WTC11 (cell line): ENCODE results near the gene OR1N1. TPM values are rescaled to one million over a fixed set of nuclear protein-coding genes. Genes with fewer than 3 reads are reported as not detected.

Experiments used
- ATAC-seq: fragments of 200-7000 bp; cut with Tn5 transposase; 2 replicates; pipeline ENCODE4 v1.10.0; 2021; ENCODE audit warnings: mild to moderate bottlenecking, moderate library complexity
- CTCF ChIA-PET: fragments of 300-600 bp; sonication (Branson Sonifier 250); formaldehyde crosslinking; loops from one replicate; lab custom pipeline; 2021; ENCODE audit warnings: antibody characterized with exemption; lab: Charles Lee
- POLR2A ChIA-PET: fragments of 350-600 bp; sonication (Branson Sonifier 250); formaldehyde crosslinking; loops from one replicate; lab custom pipeline; 2021; ENCODE audit warnings: antibody characterized with exemption; lab: Charles Lee
- DNase-seq: peaks from one replicate; pipeline ENCODE4 v3.0.0; 2021; ENCODE audit warnings: low spot score
- H3K27ac Mint-ChIP-seq: 2 replicates; pipeline ENCODE4 v1.8.0; 2021; ENCODE audit warnings: mixed read lengths
- H3K27me3 Mint-ChIP-seq: 2 replicates; pipeline ENCODE4 v1.8.0; 2021; ENCODE audit warnings: low read depth, mild to moderate bottlenecking, moderate library complexity, mixed read lengths
- H3K36me3 Mint-ChIP-seq: 2 replicates; pipeline ENCODE4 v1.8.0; 2021; ENCODE audit warnings: mixed read lengths
- H3K4me1 Mint-ChIP-seq: 2 replicates; pipeline ENCODE4 v1.8.0; 2022; ENCODE audit warnings: mixed read lengths
- H3K4me3 Mint-ChIP-seq: 2 replicates; pipeline ENCODE4 v1.8.0; 2021; ENCODE audit warnings: mild to moderate bottlenecking, moderate library complexity, mixed read lengths
- H3K9me3 Mint-ChIP-seq: 2 replicates; pipeline ENCODE4 v1.8.0; 2021; ENCODE audit warnings: mixed read lengths
- CBFB ChIP-seq: sonication (generic); formaldehyde crosslinking; IDR thresholded peaks from 2 replicates; pipeline ENCODE4 v1.8.1; 2022; ENCODE audit warnings: mild to moderate bottlenecking, low read depth, missing genetic modification reagents
- ESRRA ChIP-seq: sonication (generic); formaldehyde crosslinking; IDR thresholded peaks from 2 replicates; pipeline ENCODE4 v1.8.1; 2022; ENCODE audit warnings: mild to moderate bottlenecking, missing genetic modification reagents, borderline replicate concordance
- FOXP1 ChIP-seq: sonication (generic); formaldehyde crosslinking; IDR thresholded peaks from 2 replicates; pipeline ENCODE4 v1.8.0; 2022; ENCODE audit warnings: missing genetic modification reagents, mild to moderate bottlenecking, moderate library complexity, borderline replicate concordance
- GABPB1 ChIP-seq: sonication (generic); formaldehyde crosslinking; IDR thresholded peaks from 2 replicates; pipeline ENCODE4 v1.8.1; 2023; ENCODE audit warnings: mild to moderate bottlenecking, missing genetic modification reagents
- HMGA2 ChIP-seq: fragments of 250-450 bp; sonication (Bioruptor Pico); IDR thresholded peaks from 2 replicates; pipeline ENCODE4 v1.4.0; 2021; ENCODE audit warnings: mild to moderate bottlenecking, moderate library complexity
- IRF2 ChIP-seq: sonication (generic); formaldehyde crosslinking; IDR thresholded peaks from 2 replicates; pipeline ENCODE4 v1.8.0; 2022; ENCODE audit warnings: low read depth, missing genetic modification reagents, borderline replicate concordance
- NR2C2 ChIP-seq: sonication (generic); formaldehyde crosslinking; IDR thresholded peaks from 2 replicates; pipeline ENCODE4 v1.8.0; 2022; ENCODE audit warnings: mild to moderate bottlenecking, missing genetic modification reagents
- OVOL2 ChIP-seq: fragments of 250-450 bp; sonication (Bioruptor Pico); IDR thresholded peaks from 2 replicates; pipeline ENCODE4 v1.9.0; 2021; ENCODE audit warnings: mild to moderate bottlenecking, borderline replicate concordance
- PRRX2 ChIP-seq: fragments of 250-450 bp; sonication (Bioruptor Pico); IDR thresholded peaks from 2 replicates; pipeline ENCODE4 v1.8.0; 2021; ENCODE audit warnings: mild to moderate bottlenecking
- ZNF671 ChIP-seq: fragments of 250-450 bp; sonication (Bioruptor Pico); IDR thresholded peaks from 2 replicates; pipeline ENCODE4 v1.8.0; 2021; ENCODE audit warnings: mild to moderate bottlenecking
- total RNA-seq: library from RNA; stranded (reverse); gene quantifications from 3 replicates; pipeline ENCODE4 v1.2.3, GENCODE V29; 2021
- TF ChIP-seq, protein P1 (sequence below): fragments of 250-450 bp; sonication (Bioruptor Pico); IDR thresholded peaks from 2 replicates; pipeline ENCODE4 v1.9.0; 2021; ENCODE audit warnings: moderate library complexity, mild to moderate bottlenecking, inconsistent platforms, borderline replicate concordance
- TF ChIP-seq, protein P2 (sequence below): sonication (generic); formaldehyde crosslinking; conservative IDR thresholded peaks from 2 replicates; pipeline ENCODE4 v1.8.1; 2022; ENCODE audit warnings: mild to moderate bottlenecking, missing genetic modification reagents
- TF ChIP-seq, protein P3 (sequence below): sonication (generic); formaldehyde crosslinking; IDR thresholded peaks from 2 replicates; pipeline ENCODE4 v1.8.1; 2023; ENCODE audit warnings: mild to moderate bottlenecking, missing genetic modification reagents, moderate library complexity
- TF ChIP-seq, protein P4 (sequence below): sonication (generic); formaldehyde crosslinking; IDR thresholded peaks from 2 replicates; pipeline ENCODE4 v1.8.0; 2023; ENCODE audit warnings: mild to moderate bottlenecking, missing genetic modification reagents
- TF ChIP-seq, protein P5 (sequence below): sonication (generic); formaldehyde crosslinking; IDR thresholded peaks from 2 replicates; pipeline ENCODE4 v1.8.0; 2022; ENCODE audit warnings: missing genetic modification reagents
- TF ChIP-seq, protein P6 (sequence below): sonication (generic); formaldehyde crosslinking; IDR thresholded peaks from 2 replicates; pipeline ENCODE4 v1.8.1; 2022; ENCODE audit warnings: missing genetic modification reagents, borderline replicate concordance
- TF ChIP-seq, protein P7 (sequence below): sonication (generic); formaldehyde crosslinking; IDR thresholded peaks from 2 replicates; pipeline ENCODE4 v1.8.0; 2022; ENCODE audit warnings: mild to moderate bottlenecking, missing genetic modification reagents
- TF ChIP-seq, protein P8 (sequence below): sonication (generic); formaldehyde crosslinking; IDR thresholded peaks from 2 replicates; pipeline ENCODE4 v1.8.0; 2023; ENCODE audit warnings: missing genetic modification reagents
- TF ChIP-seq, protein P9 (sequence below): sonication (generic); formaldehyde crosslinking; IDR thresholded peaks from 2 replicates; pipeline ENCODE4 v1.8.1; 2023; ENCODE audit warnings: mild to moderate bottlenecking, missing genetic modification reagents, borderline replicate concordance

The OR1N1 gene
- total RNA-seq, 1 experiment from 2014 or later: not detected

DNA sequence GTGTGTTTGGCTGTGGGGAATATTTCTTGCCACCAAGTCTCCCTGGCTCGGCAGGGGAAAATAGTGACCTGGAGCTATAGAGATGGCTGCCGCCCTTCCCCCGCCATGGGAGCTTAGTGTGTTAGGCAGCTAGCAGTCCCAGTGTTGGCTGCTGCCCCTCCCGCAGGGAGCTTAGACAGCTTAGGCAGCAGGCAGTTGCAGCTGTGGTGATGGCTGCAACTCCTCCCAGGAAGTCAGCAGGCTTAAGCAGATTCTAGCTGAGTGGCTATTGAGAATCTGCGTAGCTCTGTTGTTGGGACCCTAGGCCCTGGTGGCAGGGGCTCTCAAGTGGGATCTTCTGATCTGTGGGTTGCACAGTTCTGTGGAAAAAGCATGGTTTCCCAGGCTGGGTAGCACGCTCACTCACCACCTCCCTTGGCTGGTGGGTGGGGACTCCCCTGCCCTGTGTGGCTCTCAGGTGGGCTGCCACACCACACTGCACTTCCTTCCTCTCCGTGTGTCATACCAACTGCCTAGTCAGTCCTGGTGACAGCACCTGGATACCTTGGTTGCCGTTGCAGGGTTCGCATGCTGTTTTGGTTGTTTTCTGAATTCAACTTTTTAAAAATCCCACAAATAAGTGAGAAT lies 35.2 kb upstream of the OR1N1 start (continued):
- TF ChIP-seq, protein P1, sequence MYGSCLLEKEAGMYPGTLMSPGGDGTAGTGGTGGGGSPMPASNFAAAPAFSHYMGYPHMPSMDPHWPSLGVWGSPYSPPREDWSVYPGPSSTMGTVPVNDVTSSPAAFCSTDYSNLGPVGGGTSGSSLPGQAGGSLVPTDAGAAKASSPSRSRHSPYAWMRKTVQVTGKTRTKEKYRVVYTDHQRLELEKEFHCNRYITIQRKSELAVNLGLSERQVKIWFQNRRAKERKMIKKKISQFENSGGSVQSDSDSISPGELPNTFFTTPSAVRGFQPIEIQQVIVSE (CRISPR knock-in tag): no peak
- no peak for TF ChIP-seq ZNF671 (CRISPR knock-in tag)
- TF ChIP-seq, protein P2, sequence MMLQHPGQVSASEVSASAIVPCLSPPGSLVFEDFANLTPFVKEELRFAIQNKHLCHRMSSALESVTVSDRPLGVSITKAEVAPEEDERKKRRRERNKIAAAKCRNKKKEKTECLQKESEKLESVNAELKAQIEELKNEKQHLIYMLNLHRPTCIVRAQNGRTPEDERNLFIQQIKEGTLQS (CRISPR knock-in tag): no peak
- TF ChIP-seq, protein P3, sequence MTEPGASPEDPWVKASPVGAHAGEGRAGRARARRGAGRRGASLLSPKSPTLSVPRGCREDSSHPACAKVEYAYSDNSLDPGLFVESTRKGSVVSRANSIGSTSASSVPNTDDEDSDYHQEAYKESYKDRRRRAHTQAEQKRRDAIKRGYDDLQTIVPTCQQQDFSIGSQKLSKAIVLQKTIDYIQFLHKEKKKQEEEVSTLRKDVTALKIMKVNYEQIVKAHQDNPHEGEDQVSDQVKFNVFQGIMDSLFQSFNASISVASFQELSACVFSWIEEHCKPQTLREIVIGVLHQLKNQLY (CRISPR knock-in tag): no peak
- no peak for TF ChIP-seq NR2C2 (CRISPR knock-in tag)
- TF ChIP-seq PRRX2: no peak
- no peak for TF ChIP-seq IRF2
- TF ChIP-seq, protein P4, sequence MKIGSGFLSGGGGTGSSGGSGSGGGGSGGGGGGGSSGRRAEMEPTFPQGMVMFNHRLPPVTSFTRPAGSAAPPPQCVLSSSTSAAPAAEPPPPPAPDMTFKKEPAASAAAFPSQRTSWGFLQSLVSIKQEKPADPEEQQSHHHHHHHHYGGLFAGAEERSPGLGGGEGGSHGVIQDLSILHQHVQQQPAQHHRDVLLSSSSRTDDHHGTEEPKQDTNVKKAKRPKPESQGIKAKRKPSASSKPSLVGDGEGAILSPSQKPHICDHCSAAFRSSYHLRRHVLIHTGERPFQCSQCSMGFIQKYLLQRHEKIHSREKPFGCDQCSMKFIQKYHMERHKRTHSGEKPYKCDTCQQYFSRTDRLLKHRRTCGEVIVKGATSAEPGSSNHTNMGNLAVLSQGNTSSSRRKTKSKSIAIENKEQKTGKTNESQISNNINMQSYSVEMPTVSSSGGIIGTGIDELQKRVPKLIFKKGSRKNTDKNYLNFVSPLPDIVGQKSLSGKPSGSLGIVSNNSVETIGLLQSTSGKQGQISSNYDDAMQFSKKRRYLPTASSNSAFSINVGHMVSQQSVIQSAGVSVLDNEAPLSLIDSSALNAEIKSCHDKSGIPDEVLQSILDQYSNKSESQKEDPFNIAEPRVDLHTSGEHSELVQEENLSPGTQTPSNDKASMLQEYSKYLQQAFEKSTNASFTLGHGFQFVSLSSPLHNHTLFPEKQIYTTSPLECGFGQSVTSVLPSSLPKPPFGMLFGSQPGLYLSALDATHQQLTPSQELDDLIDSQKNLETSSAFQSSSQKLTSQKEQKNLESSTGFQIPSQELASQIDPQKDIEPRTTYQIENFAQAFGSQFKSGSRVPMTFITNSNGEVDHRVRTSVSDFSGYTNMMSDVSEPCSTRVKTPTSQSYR (CRISPR knock-in tag): no peak
- no peak for TF ChIP-seq FOXP1

DNA sequence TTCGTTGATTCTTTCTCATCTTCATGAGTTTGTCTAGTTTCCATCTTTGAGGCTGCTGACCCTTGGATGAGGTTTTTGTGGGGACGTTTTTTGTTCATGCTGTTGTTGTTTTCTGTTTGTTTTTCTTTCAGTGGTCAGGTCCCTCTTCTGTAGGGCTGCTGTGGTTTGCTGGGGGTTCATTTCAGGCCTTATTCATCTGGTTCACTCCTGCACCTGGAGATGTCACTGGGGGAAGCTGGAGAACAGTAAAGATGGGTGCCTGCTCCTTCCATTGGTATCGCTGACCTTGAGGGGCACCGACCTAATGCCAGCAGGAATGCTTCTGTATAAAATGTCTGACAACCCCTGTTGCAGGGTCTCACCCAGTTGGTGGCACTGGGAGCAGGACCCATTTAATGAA lies 34.4 kb upstream of the OR1N1 start:
- no peak for DNase-seq
- ATAC-seq: no peak
- CTCF ChIA-PET: no interaction called here

More for the DNA sequence above, 34.4 kb upstream of the OR1N1 start:
- TF ChIP-seq, protein P5, sequence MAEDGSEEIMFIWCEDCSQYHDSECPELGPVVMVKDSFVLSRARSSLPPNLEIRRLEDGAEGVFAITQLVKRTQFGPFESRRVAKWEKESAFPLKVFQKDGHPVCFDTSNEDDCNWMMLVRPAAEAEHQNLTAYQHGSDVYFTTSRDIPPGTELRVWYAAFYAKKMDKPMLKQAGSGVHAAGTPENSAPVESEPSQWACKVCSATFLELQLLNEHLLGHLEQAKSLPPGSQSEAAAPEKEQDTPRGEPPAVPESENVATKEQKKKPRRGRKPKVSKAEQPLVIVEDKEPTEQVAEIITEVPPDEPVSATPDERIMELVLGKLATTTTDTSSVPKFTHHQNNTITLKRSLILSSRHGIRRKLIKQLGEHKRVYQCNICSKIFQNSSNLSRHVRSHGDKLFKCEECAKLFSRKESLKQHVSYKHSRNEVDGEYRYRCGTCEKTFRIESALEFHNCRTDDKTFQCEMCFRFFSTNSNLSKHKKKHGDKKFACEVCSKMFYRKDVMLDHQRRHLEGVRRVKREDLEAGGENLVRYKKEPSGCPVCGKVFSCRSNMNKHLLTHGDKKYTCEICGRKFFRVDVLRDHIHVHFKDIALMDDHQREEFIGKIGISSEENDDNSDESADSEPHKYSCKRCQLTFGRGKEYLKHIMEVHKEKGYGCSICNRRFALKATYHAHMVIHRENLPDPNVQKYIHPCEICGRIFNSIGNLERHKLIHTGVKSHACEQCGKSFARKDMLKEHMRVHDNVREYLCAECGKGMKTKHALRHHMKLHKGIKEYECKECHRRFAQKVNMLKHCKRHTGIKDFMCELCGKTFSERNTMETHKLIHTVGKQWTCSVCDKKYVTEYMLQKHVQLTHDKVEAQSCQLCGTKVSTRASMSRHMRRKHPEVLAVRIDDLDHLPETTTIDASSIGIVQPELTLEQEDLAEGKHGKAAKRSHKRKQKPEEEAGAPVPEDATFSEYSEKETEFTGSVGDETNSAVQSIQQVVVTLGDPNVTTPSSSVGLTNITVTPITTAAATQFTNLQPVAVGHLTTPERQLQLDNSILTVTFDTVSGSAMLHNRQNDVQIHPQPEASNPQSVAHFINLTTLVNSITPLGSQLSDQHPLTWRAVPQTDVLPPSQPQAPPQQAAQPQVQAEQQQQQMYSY (CRISPR knock-in tag): no peak
- TF ChIP-seq HMGA2 (CRISPR knock-in tag) (no peak), NR2C2 (CRISPR knock-in tag) (no peak), FOXP1 (no peak), ESRRA (CRISPR knock-in tag) (no peak), OVOL2 (CRISPR knock-in tag) (no peak), GABPB1 (no peak), CBFB (CRISPR knock-in tag) (no peak)
- TF ChIP-seq, protein P6, sequence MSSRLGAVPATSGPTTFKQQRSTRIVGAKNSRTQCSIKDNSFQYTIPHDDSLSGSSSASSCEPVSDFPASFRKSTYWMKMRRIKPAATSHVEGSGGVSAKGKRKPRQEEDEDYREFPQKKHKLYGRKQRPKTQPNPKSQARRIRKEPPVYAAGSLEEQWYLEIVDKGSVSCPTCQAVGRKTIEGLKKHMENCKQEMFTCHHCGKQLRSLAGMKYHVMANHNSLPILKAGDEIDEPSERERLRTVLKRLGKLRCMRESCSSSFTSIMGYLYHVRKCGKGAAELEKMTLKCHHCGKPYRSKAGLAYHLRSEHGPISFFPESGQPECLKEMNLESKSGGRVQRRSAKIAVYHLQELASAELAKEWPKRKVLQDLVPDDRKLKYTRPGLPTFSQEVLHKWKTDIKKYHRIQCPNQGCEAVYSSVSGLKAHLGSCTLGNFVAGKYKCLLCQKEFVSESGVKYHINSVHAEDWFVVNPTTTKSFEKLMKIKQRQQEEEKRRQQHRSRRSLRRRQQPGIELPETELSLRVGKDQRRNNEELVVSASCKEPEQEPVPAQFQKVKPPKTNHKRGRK (CRISPR knock-in tag): no peak
- TF ChIP-seq, protein P7, sequence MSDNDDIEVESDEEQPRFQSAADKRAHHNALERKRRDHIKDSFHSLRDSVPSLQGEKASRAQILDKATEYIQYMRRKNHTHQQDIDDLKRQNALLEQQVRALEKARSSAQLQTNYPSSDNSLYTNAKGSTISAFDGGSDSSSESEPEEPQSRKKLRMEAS (CRISPR knock-in tag): no peak
- TF ChIP-seq, protein P2 (CRISPR knock-in tag): no peak
- TF ChIP-seq, protein P8, sequence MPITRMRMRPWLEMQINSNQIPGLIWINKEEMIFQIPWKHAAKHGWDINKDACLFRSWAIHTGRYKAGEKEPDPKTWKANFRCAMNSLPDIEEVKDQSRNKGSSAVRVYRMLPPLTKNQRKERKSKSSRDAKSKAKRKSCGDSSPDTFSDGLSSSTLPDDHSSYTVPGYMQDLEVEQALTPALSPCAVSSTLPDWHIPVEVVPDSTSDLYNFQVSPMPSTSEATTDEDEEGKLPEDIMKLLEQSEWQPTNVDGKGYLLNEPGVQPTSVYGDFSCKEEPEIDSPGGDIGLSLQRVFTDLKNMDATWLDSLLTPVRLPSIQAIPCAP (CRISPR knock-in tag): no peak
- TF ChIP-seq, protein P9, sequence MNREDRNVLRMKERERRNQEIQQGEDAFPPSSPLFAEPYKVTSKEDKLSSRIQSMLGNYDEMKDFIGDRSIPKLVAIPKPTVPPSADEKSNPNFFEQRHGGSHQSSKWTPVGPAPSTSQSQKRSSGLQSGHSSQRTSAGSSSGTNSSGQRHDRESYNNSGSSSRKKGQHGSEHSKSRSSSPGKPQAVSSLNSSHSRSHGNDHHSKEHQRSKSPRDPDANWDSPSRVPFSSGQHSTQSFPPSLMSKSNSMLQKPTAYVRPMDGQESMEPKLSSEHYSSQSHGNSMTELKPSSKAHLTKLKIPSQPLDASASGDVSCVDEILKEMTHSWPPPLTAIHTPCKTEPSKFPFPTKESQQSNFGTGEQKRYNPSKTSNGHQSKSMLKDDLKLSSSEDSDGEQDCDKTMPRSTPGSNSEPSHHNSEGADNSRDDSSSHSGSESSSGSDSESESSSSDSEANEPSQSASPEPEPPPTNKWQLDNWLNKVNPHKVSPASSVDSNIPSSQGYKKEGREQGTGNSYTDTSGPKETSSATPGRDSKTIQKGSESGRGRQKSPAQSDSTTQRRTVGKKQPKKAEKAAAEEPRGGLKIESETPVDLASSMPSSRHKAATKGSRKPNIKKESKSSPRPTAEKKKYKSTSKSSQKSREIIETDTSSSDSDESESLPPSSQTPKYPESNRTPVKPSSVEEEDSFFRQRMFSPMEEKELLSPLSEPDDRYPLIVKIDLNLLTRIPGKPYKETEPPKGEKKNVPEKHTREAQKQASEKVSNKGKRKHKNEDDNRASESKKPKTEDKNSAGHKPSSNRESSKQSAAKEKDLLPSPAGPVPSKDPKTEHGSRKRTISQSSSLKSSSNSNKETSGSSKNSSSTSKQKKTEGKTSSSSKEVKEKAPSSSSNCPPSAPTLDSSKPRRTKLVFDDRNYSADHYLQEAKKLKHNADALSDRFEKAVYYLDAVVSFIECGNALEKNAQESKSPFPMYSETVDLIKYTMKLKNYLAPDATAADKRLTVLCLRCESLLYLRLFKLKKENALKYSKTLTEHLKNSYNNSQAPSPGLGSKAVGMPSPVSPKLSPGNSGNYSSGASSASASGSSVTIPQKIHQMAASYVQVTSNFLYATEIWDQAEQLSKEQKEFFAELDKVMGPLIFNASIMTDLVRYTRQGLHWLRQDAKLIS: no peak
- Mint-ChIP-seq H3K27me3 (peaks cover 57% of the 10 kb centered on the region), H3K36me3 (peaks cover 40% of the 10 kb centered on the region), H3K27ac (no peak overlapping the region), H3K4me3 (no peak overlapping the region), H3K4me1 (no peaks in the 10 kb centered on the region), H3K9me3 (peaks cover 85% of the 10 kb centered on the region)
- POLR2A ChIA-PET: no interaction called here
